ENCODE measurements around the gene DENND4A. TPM values are rescaled to one million over a fixed set of nuclear protein-coding genes. Genes with fewer than 3 reads are reported as not detected.

Gene DENND4A
- total and polyA plus RNA-seq, 10 of the 15 experiments (the other 5 are each of a cell fraction or from before 2014, with no cell fraction given) = 14.2 to 81.8 (median 34.1) TPM

- DNase-seq (ENCODE audit: low read depth, low spot score) = no peak
- H3K27ac ChIP-seq (ENCODE audit: control insufficient read depth, insufficient read depth) = no peak overlapping the region
- intact Hi-C loops (cut with micrococcal nuclease; ENCODE audit: unreplicated experiment) (no loop called here), in situ Hi-C loops (cut with MboI) (no loop called here)
- H4K20me1 ChIP-seq (ENCODE audit: control insufficient read depth, insufficient read depth) = no peaks in the 10 kb centered on the region
- RAD21 ChIA-PET (ENCODE audit: unreplicated experiment) = no interaction called here
- ATAC-seq = no peak
- H3K4me3 ChIP-seq = no peak overlapping the region
- POLR2A ChIA-PET = interaction anchor here (0.7 kb wide), 1 partner anchor 15 kb away, joined by 3 read pairs; no protein-coding TSS in a partner anchor
- no peaks in the 10 kb centered on the region for H3K4me1 ChIP-seq (ENCODE audit: control insufficient read depth, insufficient read depth, low read length)
- no TSS peak for BruUV-seq (replicated peaks)
- no peaks in the 10 kb centered on the region for H3K79me2 ChIP-seq (ENCODE audit: control insufficient read depth, insufficient read depth, low read length)
- H2AFZ ChIP-seq (ENCODE audit: control insufficient read depth, low read depth, low read length) = no peak overlapping the region
- SMC1A ChIA-PET (ENCODE audit: uncharacterized antibody, unreplicated experiment) = interaction anchor here (1.0 to 1.6 kb wide), 4 partner anchors 17 to 161 kb away, joined by 3 to 6 read pairs (median 4); no protein-coding TSS in a partner anchor
- H3K9me3 ChIP-seq (replicated peaks; ENCODE audit: control insufficient read depth, insufficient read depth, low read length) = no peaks in the 10 kb centered on the region
- H3K4me2 ChIP-seq (ENCODE audit: control insufficient read depth, insufficient read depth) = no peak overlapping the region
- WGBS (ENCODE audit: insufficient coverage, insufficient replicate concordance, low lambda C conversion rate, missing lambda C conversion rate) = 100% methylated on average over 1 of the region's 1 CpG
- CTCF ChIA-PET = interaction anchor here (1.4 to 1.5 kb wide), 2 partner anchors 52 to 161 kb away, joined by 3 read pairs; no protein-coding TSS in a partner anchor
- H3K9ac ChIP-seq (ENCODE audit: control insufficient read depth, insufficient read depth, low read length) = no peak overlapping the region
- no peaks in the 10 kb centered on the region for H3K27me3 ChIP-seq (replicated peaks in 1 of 2; ENCODE audit: control insufficient read depth in 2 of 2, insufficient read depth in 2 of 2, low read length in 1 of 2)
- no peak for FAIRE-seq
- peaks cover 0 to 11% of the 10 kb centered on the region in 2 experiments; a peak in 3 of 4 replicates for H3K36me3 ChIP-seq (ENCODE audit: control insufficient read depth in 2 of 2, insufficient read depth in 2 of 2, low read length in 1 of 2)
- TF ChIP-seq IKZF2 (IDR thresholded peaks at IDR 0.05) = no peak
- TF ChIP-seq KLF5 (IDR thresholded peaks at IDR 0.05; ENCODE audit: partially characterized antibody) = no peak
- TF ChIP-seq ATF2 (IDR thresholded peaks at IDR 0.05; ENCODE audit: low read length) = no peak
- no peak for TF ChIP-seq MLLT1 (IDR thresholded peaks at IDR 0.05)
- TF ChIP-seq SRF (IDR thresholded peaks at IDR 0.05; ENCODE audit: low read depth in 2 of 2, low read length in 2 of 2) = no peak
- TF ChIP-seq FOXK2 (IDR thresholded peaks at IDR 0.05) = no peak
- TF ChIP-seq IRF3 (IDR thresholded peaks at IDR 0.05) = no peak
- no peak for TF ChIP-seq EP300 (IDR thresholded peaks at IDR 0.05; ENCODE audit: borderline replicate concordance in 1 of 2, control insufficient read depth in 1 of 2, low read depth in 2 of 2, low read length in 2 of 2)
- TF ChIP-seq RB1 (IDR thresholded peaks at IDR 0.05; ENCODE audit: borderline replicate concordance) = no peak
- TF ChIP-seq MEF2A (IDR thresholded peaks at IDR 0.05; ENCODE audit: insufficient read depth, low read depth, low read length) = no peak
- TF ChIP-seq RAD21 (IDR thresholded peaks at IDR 0.05; ENCODE audit: insufficient read depth, low read depth, low read length) = no peak
- TF ChIP-seq ZNF687 (IDR thresholded peaks at IDR 0.05) = no peak
Observed at GRCh38 chr15:65675551-65675950, 116.5 kb downstream of the DENND4A start.

All from GM12878 (cell line).